Stimulated activated CD4-positive, alpha-beta T cell treated with anti-CD3 and anti-CD28 coated beads, Interleukin-4, amount 100 ng/mL, for 1 hour (primary cell): Measurements from ENCODE around the gene RAI14.
A peak's percentile ranks its signal among the peaks of the same experiment; 100 is the strongest.

Source experiments
- DNase-seq: peaks from one replicate; pipeline ENCODE4 v3.0.0-alpha.2; 2020

Gene RAI14

GRCh38 chr5:34656001-34656699 lies at the start of gene RAI14:
RAI14 (plus strand) TSS chr5:34656328; CDS start chr5:34686920, 30,592 bp downstream.
- peak; percentile 24 for DNase-seq

GRCh38 chr5:34608368-34608767 lies 47.8 kb upstream of the RAI14 start:
- DNase-seq = no peak

- DNase-seq = no peak
These were observed 47.1 kb upstream of the RAI14 start for GRCh38 chr5:34608859-34609648.

GRCh38 chr5:34609951-34610441 lies 46.1 kb upstream of the RAI14 start:
- no peak for DNase-seq

GRCh38 chr5:34610546-34610945 lies 45.6 kb upstream of the RAI14 start:
- no peak for DNase-seq

GRCh38 chr5:34611464-34612415 lies 44.4 kb upstream of the RAI14 start:
- DNase-seq = no peak

GRCh38 chr5:34616651-34617050 lies 39.5 kb upstream of the RAI14 start:
- no peak for DNase-seq

GRCh38 chr5:34618371-34619065 lies 37.6 kb upstream of the RAI14 start:
- DNase-seq = no peak

- DNase-seq = no peak
These were observed 35.9 kb upstream of the RAI14 start for GRCh38 chr5:34620185-34620584.

- no peak for DNase-seq
These were observed 34.6 kb upstream of the RAI14 start for GRCh38 chr5:34621277-34622097.

- no peak for DNase-seq
These were observed 34.1 kb upstream of the RAI14 start for GRCh38 chr5:34622098-34622400.

- no peak for DNase-seq
These were observed 31.4 kb upstream of the RAI14 start for GRCh38 chr5:34624691-34625090.

GRCh38 chr5:34625246-34625645 lies 30.9 kb upstream of the RAI14 start:
- DNase-seq = no peak

- DNase-seq = no peak
These were observed 30.1 kb upstream of the RAI14 start for GRCh38 chr5:34626036-34626435.

GRCh38 chr5:34626751-34627150 lies 29.4 kb upstream of the RAI14 start:
- no peak for DNase-seq

- no peak for DNase-seq
These were observed 28.3 kb upstream of the RAI14 start for GRCh38 chr5:34627794-34628193.

GRCh38 chr5:34628373-34628772 lies 27.8 kb upstream of the RAI14 start:
- no peak for DNase-seq

- DNase-seq = no peak
These were observed 25.5 kb upstream of the RAI14 start for GRCh38 chr5:34630596-34630995.

- DNase-seq = no peak
These were observed 23.2 kb upstream of the RAI14 start for GRCh38 chr5:34632807-34633422.

- no peak for DNase-seq
These were observed 16.1 kb upstream of the RAI14 start for GRCh38 chr5:34639852-34640626.
